ENCODE measurements around the gene DNAI1.
"Not testable (repeated sequence)": the region's sequence is repeated elsewhere in the genome, so short reads cannot be mapped to it uniquely, and the experiment has no call there.

The DNAI1 gene

DNA sequence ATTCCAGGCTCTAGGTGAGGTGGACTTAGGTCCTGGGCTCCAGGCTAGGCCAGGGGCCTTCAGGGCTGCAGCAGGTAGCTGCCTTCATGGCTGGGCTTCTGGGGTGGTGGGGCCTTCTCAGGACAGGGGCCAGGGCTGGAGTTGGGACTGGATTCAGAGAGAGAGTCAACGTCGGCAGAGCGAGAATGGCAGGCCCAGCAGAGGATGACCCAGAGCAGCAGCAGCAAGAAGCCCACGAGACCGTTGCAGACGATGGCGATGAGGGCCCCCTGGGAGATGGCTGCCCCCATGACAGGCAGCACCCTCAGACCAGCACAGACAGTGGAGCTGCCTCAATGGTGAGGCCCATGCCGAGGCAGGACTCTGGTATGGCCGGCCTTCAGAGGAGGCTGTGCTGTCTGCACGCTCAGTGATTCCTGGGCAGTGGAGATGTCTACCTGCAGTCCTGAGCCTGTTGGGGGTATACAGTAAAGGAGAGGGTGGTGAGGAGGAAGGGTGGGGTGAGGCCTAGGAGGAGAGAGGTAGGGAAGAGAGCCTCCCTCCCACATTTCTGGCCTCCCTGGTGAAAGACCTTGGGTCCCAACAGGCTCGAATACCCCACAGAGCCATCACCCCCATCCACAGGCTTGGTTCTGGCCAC, 62.9 kb downstream of the DNAI1 start:
- no peak for TF ChIP-seq CTCF (conservative IDR thresholded peaks at IDR 0.05; ENCODE audit: low read length)
- no peak overlapping the region for H3K4me3 ChIP-seq (ENCODE audit: low read length)
- DNase-seq (ENCODE audit: low read depth), result no peak

GRCh38 chr9:34522091-34522887, 63.7 kb downstream of the DNAI1 start:
- DNase-seq (ENCODE audit: low read depth), result no peak
- TF ChIP-seq CTCF (conservative IDR thresholded peaks at IDR 0.05; ENCODE audit: low read length), result no peak
- H3K4me3 ChIP-seq (ENCODE audit: low read length), result peak overlapping the region; percentile 38

DNA sequence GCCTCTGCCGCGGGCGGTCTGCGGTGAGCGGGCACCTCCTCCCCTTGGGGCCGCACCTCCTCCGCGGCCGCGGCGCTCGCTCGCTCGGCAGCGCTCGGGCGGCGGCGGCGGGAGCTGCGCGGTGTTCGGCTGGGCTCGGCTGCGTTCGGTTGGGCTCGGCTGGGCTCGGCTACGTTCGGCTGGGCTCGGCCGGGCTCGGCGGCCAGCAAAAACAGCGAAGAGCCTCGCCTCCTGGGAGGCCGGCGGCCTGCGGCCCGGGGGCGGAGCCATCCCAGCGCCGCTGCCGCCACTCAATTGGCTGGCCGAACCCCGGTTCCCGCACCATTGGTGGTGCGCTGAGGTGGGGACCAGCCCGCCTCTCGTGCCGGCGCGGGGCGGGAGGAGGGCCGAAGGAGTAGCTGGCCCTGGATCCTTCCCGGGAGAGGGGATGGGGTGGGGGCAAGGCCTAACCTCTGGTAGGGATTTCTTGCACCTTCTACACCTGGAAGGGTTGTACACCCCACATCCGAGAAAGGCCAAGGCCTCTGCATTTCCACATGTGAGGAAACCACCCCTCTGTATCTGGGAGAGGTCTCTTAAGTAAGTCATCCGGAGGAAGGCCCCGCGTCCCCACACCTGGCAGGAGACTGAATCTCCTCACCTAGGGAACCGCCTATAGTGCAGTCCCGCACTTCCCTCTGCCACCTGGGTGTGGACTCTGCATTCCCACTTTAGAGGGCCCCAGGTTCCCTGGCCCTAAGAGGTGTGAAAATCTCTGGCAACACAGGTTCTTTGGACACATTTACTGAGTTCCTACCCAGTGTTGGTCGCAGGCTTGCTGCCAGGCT, 64.6 kb downstream of the DNAI1 start, which contains the start of gene ENHO:
TSS of gene ENHO (minus strand) at position 20 of the 827 bp plus-strand sequence. CDS start 1,295 bp downstream, outside the sequence.
- DNase-seq (ENCODE audit: low read depth), result peak; percentile 80
- H3K4me3 ChIP-seq (ENCODE audit: low read length), result peak within 1 kb of the TSS; percentile 38
- TF ChIP-seq CTCF (conservative IDR thresholded peaks at IDR 0.05; ENCODE audit: low read length), result no peak

DNA sequence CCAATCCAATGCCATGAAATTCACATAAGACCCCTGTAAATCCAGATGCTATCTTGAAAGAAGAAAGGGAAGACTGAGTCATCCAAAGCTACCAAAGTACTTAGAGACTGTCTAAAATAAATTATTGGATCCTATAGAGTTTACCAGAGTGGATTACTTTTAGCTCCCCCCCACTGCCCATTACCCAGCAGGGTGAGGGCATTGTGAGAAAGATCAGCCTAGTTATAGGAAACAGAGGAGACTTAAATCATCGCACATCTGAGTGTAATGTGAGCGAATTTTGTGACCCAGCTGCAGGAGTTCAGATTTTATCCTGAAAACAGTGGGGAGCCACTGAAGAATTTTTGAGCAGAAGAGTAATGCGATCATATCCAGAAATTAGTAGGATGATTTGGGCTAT, 65.7 kb downstream of the DNAI1 start:
- no peak overlapping the region for H3K4me3 ChIP-seq (ENCODE audit: low read length)
- TF ChIP-seq CTCF (conservative IDR thresholded peaks at IDR 0.05; ENCODE audit: low read length), result no peak
- DNase-seq (ENCODE audit: low read depth), result no peak

- H3K4me3 ChIP-seq (ENCODE audit: low read length), result no peak overlapping the region
- no peak for TF ChIP-seq CTCF (conservative IDR thresholded peaks at IDR 0.05; ENCODE audit: low read length)
- DNase-seq (ENCODE audit: low read depth), result no peak
Observed at GRCh38 chr9:34526026-34526425, 67.4 kb downstream of the DNAI1 start.

- not testable (repeated sequence) for H3K4me3 ChIP-seq (ENCODE audit: low read length); DNase-seq (ENCODE audit: low read depth)
Observed at GRCh38 chr9:34532041-34532440, 73.4 kb downstream of the DNAI1 start.

DNA sequence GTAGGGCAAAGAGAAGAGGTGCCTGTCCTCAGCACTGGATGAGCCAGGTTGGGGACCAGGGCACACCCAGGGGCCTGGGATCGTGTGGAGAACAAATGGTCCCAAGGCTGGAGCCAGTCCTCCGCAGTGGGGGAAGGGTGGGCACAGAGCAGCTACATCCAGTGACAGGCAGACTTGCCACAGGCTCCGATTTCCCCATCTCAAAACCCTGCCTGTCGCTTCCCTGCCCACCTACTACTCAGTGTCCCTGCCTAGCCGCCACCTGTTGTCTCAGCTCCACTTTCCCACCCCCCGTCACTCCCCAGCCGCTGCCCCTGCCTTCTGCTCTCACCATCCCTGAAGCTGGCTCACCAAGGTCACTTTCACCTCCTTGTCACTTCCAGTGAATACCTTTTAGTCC, 78.1 kb downstream of the DNAI1 start:
- DNase-seq (ENCODE audit: low read depth), result no peak
- TF ChIP-seq CTCF (conservative IDR thresholded peaks at IDR 0.05; ENCODE audit: low read length), result no peak
- no peak overlapping the region for H3K4me3 ChIP-seq (ENCODE audit: low read length)

All from AG10803 (cell line).